Hepatocyte (in vitro differentiated cells): ENCODE measurements around the gene UBA5.

Experiments
- CTCF ChIP-seq: fragments of 200-600 bp; sonication (generic); IDR thresholded peaks from 2 replicates; pipeline ENCODE4 v1.5.1; 2016; ENCODE audit warnings: antibody characterized with exemption, mild to moderate bottlenecking; ENCODE audit not compliant: poor library complexity
- EZH2 ChIP-seq: fragments of 200-600 bp; sonication (generic); IDR thresholded peaks from 2 replicates; pipeline ENCODE4 v1.6.1; 2016; ENCODE audit warnings: antibody characterized with exemption, mild to moderate bottlenecking, borderline replicate concordance
- EZH2phosphoT487 ChIP-seq: fragments of 200-600 bp; sonication (generic); IDR thresholded peaks from one replicate; pipeline ENCODE4 v1.6.1; 2018; ENCODE audit warnings: antibody characterized with exemption, mild to moderate bottlenecking, low read depth, moderate library complexity; ENCODE audit not compliant: unreplicated experiment, severe bottlenecking

GRCh38 chr3:132721479-132722164 lies 61.5 kb downstream of the UBA5 start:
- TF ChIP-seq CTCF = no peak
- no peak for TF ChIP-seq EZH2
- no peak for TF ChIP-seq EZH2phosphoT487
